NCI-H510A (cell line): ENCODE measurements around the gene TTR.

Experiments used
- DNase-seq: peaks from one replicate; lab custom pipeline; 2025; lab: John Stamatoyannopoulos, UW

Gene TTR

GRCh38 chr18:31591628-31592027, at the start of gene TTR:
TTR (plus strand) TSS chr18:31591877; CDS start chr18:31591903, 26 bp downstream.
- no peak for DNase-seq

DNA sequence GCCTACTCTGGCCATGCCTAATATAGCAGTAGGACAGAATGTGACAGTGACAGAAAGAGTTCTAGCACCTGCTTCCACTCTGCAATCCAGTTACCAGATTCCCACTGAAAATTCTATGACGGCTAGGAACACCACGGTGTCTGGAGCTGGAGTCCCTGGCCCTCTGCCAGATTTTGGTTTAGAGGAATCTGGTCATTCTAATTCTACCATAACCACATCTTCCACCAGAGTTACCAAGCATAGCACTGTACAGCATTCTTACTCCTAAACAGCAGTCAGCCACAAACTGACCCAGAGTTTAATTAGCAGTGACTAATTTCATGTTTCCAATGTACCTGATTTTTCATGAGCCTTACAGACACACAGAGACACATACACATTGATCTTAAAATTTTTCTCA, 45.2 kb upstream of the TTR start:
- DNase-seq, result no peak

DNA sequence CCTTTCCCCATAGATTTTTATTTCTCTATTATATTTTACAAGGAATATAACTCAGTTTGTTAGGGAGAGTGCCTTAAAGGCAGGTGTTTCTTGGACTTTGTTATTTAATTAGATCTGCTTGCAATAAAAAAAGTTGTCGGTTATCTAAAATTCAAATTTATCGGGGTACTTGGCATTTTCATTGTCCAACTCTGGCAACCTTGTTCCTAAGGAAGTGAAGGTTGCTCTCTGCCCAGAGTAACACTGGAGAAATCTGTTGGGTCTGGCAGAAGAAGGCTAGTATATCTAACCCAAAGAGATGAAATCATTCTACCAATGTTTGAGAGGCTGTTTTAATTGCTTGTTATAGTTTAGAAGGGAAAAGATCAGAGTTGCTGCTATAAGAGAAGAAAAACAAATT, 42.8 kb upstream of the TTR start:
- no peak for DNase-seq

DNA sequence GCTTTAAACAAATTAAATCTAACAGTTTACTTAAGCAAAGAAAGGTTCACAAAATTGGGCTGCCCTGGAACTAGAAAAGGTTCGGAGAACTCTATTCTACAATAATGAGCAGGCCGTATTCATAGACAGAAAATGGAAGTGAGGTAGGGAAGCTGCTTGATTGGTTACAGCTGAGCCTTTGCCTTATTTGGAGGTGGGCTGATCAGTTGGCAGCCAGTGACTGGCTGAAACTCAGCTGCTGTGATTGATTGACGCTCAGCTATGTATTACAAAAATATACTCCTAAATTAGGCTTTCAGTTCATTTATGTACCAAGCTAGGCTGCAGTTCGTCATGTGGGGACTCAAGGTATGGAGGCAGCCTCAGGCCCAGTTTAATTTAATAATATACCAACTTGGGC, 42.3 kb upstream of the TTR start:
- DNase-seq, result no peak

DNA sequence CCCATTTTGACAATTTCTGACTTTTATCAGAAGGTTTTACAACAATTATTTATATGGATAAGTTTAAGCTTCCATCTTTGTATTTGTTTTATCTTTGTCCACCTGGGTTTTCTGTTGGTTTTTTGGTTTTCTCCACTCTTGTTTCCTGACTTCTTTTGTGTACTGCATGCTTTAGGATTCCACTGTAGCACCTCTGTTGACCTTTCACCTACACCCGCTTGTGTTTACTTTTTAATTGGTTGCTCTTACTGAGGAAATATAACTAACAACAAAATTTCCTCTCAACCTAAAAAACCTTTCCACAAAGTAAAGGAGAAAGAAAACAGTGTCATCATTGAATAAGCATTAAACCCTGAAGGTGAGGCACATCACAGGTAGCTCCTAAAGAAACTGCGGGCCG, 39.8 kb upstream of the TTR start:
- DNase-seq, result no peak

DNA sequence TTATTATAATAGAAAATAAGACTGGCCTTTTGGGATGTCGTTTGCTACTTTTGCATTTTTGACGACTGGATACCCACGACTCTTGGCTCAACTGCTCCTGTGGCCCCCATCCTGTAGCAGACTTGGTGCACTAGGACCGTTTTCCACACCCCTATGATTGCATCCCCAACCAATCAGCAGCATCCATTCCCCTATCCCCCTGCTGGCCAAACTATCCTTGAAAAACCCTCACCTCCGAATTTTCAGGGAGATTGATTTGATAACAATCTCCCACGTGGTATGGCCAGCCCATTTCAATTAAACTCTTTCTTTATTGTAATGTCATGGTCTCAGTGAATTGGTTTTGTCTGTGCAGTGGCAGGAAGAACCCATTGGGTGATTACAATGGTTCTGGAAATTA, 37.9 kb upstream of the TTR start:
- DNase-seq, result no peak

DNA sequence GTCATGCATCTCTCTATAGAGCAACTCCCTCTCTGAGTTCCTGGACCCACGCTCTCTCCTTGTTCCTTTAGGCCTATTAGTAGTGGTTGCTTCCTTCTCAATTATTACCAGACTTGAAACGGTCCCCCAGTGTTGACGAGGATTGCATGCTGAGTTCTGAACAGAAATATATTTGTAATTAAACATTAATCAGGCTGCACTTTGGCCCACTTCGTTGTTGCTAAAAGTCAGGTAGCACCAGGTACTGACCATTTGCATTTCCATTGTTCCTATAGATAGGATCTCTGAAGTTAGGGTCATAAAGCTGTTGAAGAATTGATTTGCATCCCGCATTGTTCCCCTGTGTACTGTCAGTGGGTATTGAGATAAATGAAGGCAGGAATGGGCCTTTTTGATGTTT, 36.9 kb upstream of the TTR start:
- DNase-seq, result no peak

DNA sequence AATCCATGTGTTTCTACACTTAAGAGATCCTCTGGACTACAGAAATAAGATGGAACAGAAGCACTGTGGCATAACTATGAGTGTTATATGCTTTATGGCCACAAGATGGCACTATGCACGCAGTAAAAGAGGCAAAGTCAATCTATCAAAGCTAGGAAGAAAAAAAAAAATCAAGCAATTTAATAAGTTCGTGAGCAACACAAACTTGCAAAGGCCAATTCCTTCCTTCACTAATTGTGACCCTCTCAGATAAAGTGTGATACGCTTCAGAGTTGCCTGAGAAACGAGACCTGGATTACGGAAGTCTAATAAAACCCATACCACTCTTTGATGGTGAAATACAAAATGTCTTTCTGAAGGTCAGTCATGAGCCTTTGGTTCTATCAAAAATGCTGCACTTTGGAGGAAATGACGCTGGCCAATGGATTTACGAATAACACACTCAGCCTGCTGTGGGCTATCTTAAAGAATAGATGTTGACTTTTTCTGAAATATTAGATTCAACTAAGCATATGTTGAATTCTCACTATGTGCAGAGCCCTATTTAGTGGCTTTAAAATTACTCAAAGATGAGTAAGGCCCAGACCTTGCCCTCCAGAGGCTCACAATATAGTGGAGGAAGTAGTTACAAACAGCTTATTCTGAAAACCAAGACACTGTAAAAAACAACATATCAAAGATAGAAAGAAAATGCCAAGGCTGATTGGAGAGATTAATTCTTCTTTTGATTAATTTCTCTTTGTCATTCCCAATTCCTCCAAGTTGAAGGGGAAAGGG, 35.5 kb upstream of the TTR start:
- DNase-seq, result peak; percentile 40

DNA sequence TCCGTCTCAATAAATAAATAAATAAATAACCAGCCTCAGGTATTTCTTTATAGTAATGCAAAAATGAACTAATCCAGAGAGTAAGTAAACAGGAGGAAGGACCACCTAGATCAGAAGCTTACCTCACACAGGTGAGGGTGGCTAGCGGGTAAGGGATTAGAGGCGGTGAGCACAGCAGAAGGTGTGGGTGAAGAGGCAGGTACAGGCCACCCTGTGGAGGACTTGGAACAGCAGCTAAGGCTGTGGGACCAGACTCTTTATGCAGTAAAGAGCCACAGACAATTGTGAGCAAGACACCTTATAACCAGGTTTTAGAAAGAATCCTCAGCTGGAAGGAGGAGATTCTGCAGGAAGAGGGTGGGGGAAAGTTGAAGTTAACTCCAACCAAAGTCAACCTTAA, 34.2 kb upstream of the TTR start:
- DNase-seq, result no peak

DNA sequence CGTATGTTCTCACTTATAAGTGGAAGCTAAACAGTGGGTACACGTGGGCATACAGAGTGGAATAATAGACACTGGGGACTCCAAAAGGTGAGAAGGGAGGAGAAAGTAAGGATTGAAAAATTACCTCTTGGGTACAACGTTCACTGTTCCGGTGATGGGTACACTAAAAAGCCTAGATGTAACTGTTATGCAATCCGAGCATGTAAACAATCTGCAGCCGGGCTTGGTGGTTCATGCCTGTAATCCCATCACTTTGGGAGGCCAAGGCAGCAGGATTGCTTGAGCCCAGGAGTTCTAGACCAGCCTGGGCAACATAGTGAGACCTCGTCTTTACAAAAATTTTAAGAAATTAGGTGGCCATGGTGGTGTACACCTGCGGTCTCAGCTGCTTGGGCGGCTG, 33.1 kb upstream of the TTR start:
- no peak for DNase-seq

- no peak for DNase-seq
Measured at GRCh38 chr18:31562726-31563125, 29.0 kb upstream of the TTR start.

- no peak for DNase-seq
Measured at GRCh38 chr18:31563778-31564177, 27.9 kb upstream of the TTR start.

DNA sequence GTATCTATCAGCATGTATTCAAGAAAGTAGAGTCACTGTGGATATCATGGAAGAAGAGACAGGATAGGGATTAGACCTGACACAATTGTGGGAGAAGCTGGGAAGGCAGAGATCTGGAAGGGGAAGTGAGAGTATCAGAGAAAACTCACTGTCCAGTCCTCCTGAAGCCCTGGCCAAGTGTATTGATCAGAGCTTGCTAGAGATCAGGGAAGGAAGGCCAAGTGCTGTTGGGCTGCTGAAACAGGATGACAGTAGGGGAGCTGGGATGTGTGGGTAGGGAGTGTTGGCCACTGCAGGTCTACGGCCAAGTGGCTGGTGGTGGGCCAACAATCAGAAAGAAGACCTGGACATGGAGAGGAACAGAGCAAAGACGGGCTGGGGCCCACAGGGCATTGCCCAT, 26.3 kb upstream of the TTR start:
- DNase-seq, result no peak

DNA sequence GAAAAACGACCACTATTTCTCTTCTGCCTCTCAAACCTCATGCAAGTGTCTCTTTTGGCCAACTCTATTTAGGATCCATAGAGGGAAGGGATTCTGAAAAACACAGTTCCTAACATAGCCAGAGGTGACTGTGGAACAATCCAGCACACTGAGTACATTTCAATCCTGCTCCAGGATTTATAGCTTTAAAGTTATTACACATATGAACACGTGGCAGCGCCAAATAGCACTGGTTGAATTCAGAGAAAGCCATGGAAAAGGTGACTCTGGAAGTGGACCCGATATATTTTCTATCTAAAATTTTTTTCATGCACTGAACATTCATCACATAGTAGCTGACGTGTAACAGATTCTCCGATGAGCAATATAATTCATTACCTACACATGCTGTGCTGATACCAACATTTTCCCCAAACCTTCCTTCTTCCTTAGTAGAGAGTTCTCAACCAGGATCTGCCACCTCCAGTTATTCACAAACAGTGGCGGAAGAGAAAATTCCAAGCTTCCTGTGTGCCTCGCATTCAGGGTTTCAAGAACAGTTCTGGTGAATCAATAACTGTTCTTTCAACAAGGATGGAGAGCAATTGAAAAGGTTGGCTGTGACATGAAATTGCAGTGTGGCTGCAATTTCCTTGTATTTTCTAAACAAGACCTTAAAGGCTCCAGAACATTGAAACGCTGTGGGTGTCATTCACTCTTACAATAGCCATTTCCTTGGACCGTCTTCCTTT, 25.7 kb upstream of the TTR start:
- no peak for DNase-seq

- no peak for DNase-seq
Measured at GRCh38 chr18:31566576-31567306, 24.9 kb upstream of the TTR start.

DNA sequence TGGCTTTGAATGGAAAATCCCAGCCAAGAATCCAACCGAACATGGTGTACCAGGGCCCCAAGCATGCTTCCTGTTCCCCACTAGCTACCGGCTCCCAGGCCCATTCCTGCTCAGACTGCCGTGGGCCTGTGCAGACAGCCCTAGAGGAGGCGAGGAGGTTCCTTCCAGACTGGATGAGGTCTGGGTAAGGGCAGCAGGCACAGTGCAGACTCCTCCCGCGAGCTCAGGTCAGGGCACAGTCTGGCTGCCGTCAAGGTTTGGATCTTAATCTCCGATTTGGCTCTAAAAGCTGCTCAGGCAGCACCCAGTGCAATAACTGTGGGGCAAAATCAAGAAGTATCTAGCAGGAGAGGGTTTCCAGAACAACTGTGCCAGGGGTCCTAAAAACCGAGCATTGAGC, 19.3 kb upstream of the TTR start:
- DNase-seq, result no peak

- no peak for DNase-seq
Measured at GRCh38 chr18:31573051-31573450, 18.6 kb upstream of the TTR start.

DNA sequence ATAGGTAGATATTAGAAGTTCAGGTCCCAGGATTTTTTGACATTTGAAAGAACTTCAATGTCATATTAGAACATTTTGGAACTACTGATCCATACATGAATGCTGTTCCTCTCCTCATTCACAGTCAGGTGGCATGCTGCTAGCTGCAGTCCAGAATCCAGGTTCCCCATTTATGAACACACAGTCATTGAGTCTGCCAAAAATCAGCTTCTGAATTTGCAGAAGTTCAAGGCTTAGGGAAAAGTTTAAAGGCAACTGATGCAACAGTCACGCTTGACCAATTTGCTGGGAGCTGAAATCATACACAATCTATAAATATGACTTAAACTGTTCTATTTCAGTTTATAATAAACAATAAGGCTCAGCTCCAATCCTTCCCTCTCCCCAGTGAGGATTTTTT, 17.3 kb upstream of the TTR start:
- no peak for DNase-seq

GRCh38 chr18:31575515-31576257, 16.0 kb upstream of the TTR start:
- no peak for DNase-seq

DNA sequence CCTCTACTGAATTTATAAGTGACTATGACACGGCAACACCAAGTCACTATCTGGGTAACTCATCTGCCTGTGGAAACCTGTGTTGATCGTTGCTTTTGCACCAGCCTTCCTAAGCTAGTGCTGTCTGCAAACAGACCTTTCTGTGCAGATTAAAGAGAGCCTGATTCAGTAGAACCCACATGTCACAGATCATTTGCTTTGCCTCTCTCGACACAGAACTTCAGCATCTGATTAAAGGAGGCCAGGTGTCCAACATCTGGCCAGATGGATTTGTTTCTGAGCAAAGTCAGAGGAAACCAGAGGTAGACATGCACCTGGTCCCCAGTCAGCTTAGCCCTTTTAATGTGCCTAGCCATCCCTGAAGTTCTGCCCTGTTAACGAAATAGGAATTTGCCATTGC, 15.0 kb upstream of the TTR start:
- no peak for DNase-seq

GRCh38 chr18:31577195-31577594, 14.5 kb upstream of the TTR start:
- DNase-seq, result no peak

DNA sequence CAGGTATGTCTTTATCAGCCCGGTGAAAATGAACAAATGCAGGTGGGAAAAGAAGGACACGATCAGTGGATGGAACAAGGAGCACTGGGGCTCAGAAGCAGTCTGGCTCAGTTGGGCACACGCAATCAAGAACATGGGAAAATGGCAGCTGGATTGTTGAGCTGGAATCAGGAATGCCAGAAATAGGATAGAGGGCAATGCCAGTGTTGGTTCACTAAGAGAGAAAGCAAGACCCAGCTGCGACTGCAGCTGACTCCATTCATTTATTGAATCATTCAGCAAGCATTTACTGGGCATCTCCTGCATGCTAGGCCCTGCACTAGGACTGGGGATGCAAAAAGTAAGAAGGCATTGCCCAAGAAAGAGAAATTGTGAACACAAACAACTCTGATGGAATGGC, 13.6 kb upstream of the TTR start:
- no peak for DNase-seq
